Measurements from ENCODE around the gene HPS5. TPM values are rescaled to one million over a fixed set of nuclear protein-coding genes. Genes with fewer than 3 reads are reported as not detected.
A peak's percentile ranks its signal among the peaks of the same experiment; 100 is the strongest.

The HPS5 gene
- total RNA-seq, 1 experiment from 2014 or later: 39.2 TPM

- intact Hi-C loops (cut with micrococcal nuclease; ENCODE audit: unreplicated experiment): loop anchor here (1.0 kb wide), 4 partner anchors 9 to 177 kb away; partner anchors contain the start of genes GTF2H1 and HPS5
- Histone ChIP-seq H3K9me2 (ENCODE audit: insufficient read depth) (no peaks in the 10 kb centered on the region), H3F3A (ENCODE audit: insufficient read depth, low read depth) (peaks cover 52% of the 10 kb centered on the region), H4K20me1 (ENCODE audit: insufficient read depth) (no peaks in the 10 kb centered on the region), H3K4me3 (peak overlapping the region; percentile 9; the same call in 1 of the 2 replicates), H3K36me3 (ENCODE audit: low read depth) (peaks cover 31% of the 10 kb centered on the region), H3K27ac (peak overlapping the region; percentile 90), H3K4me2 (peak overlapping the region; percentile 62), H3K4me1 (replicated peaks; ENCODE audit: insufficient read depth) (peaks cover 65% of the 10 kb centered on the region), H3K27me3 (ENCODE audit: insufficient read depth, low read depth) (no peaks in the 10 kb centered on the region), H3K9me3 (ENCODE audit: insufficient read depth, low read depth) (no peaks in the 10 kb centered on the region), H2AFZ (no peak overlapping the region), H3K79me2 (ENCODE audit: low read depth) (peaks cover 44% of the 10 kb centered on the region)
- ChIA-PET POLR2A (ENCODE audit: unreplicated experiment) (interaction anchor here (0.6 to 1.8 kb wide), 15 partner anchors 9 to 1465 kb away, joined by 3 to 24 read pairs (median 8); partner anchors contain the start of genes HPS5, LDHA, SPTY2D1 and UEVLD), CTCF (interaction anchor here (0.5 to 0.7 kb wide), 6 partner anchors 15 to 213 kb away, joined by 3 to 4 read pairs (median 3); partner anchors contain the start of gene LDHA)
- TF ChIP-seq, protein P1, sequence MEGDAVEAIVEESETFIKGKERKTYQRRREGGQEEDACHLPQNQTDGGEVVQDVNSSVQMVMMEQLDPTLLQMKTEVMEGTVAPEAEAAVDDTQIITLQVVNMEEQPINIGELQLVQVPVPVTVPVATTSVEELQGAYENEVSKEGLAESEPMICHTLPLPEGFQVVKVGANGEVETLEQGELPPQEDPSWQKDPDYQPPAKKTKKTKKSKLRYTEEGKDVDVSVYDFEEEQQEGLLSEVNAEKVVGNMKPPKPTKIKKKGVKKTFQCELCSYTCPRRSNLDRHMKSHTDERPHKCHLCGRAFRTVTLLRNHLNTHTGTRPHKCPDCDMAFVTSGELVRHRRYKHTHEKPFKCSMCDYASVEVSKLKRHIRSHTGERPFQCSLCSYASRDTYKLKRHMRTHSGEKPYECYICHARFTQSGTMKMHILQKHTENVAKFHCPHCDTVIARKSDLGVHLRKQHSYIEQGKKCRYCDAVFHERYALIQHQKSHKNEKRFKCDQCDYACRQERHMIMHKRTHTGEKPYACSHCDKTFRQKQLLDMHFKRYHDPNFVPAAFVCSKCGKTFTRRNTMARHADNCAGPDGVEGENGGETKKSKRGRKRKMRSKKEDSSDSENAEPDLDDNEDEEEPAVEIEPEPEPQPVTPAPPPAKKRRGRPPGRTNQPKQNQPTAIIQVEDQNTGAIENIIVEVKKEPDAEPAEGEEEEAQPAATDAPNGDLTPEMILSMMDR (conservative IDR thresholded peaks at IDR 0.05): no peak
- no peak for TF ChIP-seq EZH2 (IDR thresholded peaks at IDR 0.05; ENCODE audit: low read depth)
- BruUV-seq (replicated peaks): no TSS peak
- DNase-seq: peak; percentile 85 to 99
These were observed 9.1 kb downstream of the HPS5 start for GRCh38 chr11:18312663-18313420.

DNA sequence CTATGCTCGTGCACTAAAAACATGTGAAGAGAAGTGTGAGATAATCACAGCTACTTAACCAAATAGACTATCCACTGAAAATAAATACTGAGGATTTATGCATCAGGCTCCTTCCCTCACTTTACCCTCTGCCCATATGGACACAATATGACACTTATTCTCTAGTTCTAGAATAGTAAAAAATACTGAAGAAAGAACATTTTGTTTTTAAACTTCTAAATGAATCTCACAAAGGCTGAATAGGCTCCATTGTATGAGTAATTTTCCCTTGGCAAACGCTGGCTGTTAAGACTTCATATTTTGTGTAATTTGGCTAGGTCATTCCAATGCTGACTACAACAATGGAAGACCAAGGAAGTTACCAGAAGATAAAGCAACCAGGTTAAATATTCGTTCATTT lies 9.9 kb downstream of the HPS5 start:
- ChIA-PET CTCF (interaction anchor here (0.6 kb wide), 1 partner anchor 35 kb away, joined by 3 read pairs; no protein-coding TSS in a partner anchor), POLR2A (ENCODE audit: unreplicated experiment) (no interaction called here)
- peaks cover 36% of the 10 kb centered on the region for H3K36me3 ChIP-seq (ENCODE audit: low read depth)
- H3F3A ChIP-seq (ENCODE audit: insufficient read depth, low read depth): peaks cover 52% of the 10 kb centered on the region
- H3K27me3 ChIP-seq (ENCODE audit: insufficient read depth, low read depth): no peaks in the 10 kb centered on the region
- no peaks in the 10 kb centered on the region for H4K20me1 ChIP-seq (ENCODE audit: insufficient read depth)
- no peak for DNase-seq
- peak overlapping the region; percentile 9; the same call in 1 of the 2 replicates for H3K4me3 ChIP-seq
- no TSS peak for BruUV-seq (replicated peaks)
- H3K27ac ChIP-seq: peak overlapping the region; percentile 90
- H3K9me2 ChIP-seq (ENCODE audit: insufficient read depth): no peaks in the 10 kb centered on the region
- intact Hi-C loops (cut with micrococcal nuclease; ENCODE audit: unreplicated experiment): no loop called here
- no peak overlapping the region for H2AFZ ChIP-seq
- H3K4me1 ChIP-seq (replicated peaks; ENCODE audit: insufficient read depth): peaks cover 65% of the 10 kb centered on the region
- H3K4me2 ChIP-seq: peak overlapping the region; percentile 62
- H3K9me3 ChIP-seq (ENCODE audit: insufficient read depth, low read depth): no peaks in the 10 kb centered on the region
- peaks cover 37% of the 10 kb centered on the region for H3K79me2 ChIP-seq (ENCODE audit: low read depth)
- no peak for TF ChIP-seq EZH2 (IDR thresholded peaks at IDR 0.05; ENCODE audit: low read depth)
- TF ChIP-seq, protein P1 (conservative IDR thresholded peaks at IDR 0.05): no peak

GRCh38 chr11:18310800-18311340 lies 11.1 kb downstream of the HPS5 start:
- BruUV-seq (replicated peaks): no TSS peak
- intact Hi-C loops (cut with micrococcal nuclease; ENCODE audit: unreplicated experiment): no loop called here
- H3K27me3 ChIP-seq (ENCODE audit: insufficient read depth, low read depth): no peaks in the 10 kb centered on the region
- peaks cover 52% of the 10 kb centered on the region for H3F3A ChIP-seq (ENCODE audit: insufficient read depth, low read depth)
- H3K27ac ChIP-seq: peak overlapping the region; percentile 90
- H4K20me1 ChIP-seq (ENCODE audit: insufficient read depth): no peaks in the 10 kb centered on the region
- ChIA-PET POLR2A (ENCODE audit: unreplicated experiment) (no interaction called here), CTCF (interaction anchor here (0.7 kb wide), 1 partner anchor 10 kb away, joined by 6 read pairs; no protein-coding TSS in a partner anchor)
- DNase-seq: peak in 1 of 2 experiments; percentile 99
- no peak overlapping the region for H2AFZ ChIP-seq
- H3K4me3 ChIP-seq: no peak overlapping the region
- H3K4me2 ChIP-seq: peak overlapping the region; percentile 53
- peaks cover 43% of the 10 kb centered on the region for H3K36me3 ChIP-seq (ENCODE audit: low read depth)
- no peak for TF ChIP-seq EZH2 (IDR thresholded peaks at IDR 0.05; ENCODE audit: low read depth)
- TF ChIP-seq, protein P1 (conservative IDR thresholded peaks at IDR 0.05): no peak
- peaks cover 57% of the 10 kb centered on the region for H3K4me1 ChIP-seq (replicated peaks; ENCODE audit: insufficient read depth)
- no peaks in the 10 kb centered on the region for H3K9me3 ChIP-seq (ENCODE audit: insufficient read depth, low read depth)
- H3K79me2 ChIP-seq (ENCODE audit: low read depth): peaks cover 27% of the 10 kb centered on the region
- no peaks in the 10 kb centered on the region for H3K9me2 ChIP-seq (ENCODE audit: insufficient read depth)

Data from PC-9 (cell line).